ENCODE data around the gene LEMD3.
A peak's percentile ranks its signal among the peaks of the same experiment; 100 is the strongest.

Gene LEMD3

GRCh38 chr12:65208964-65209654, 39.7 kb downstream of the LEMD3 start:
- peak; percentile 60 for FAIRE-seq

- FAIRE-seq = no peak
These were observed 40.3 kb downstream of the LEMD3 start for GRCh38 chr12:65209655-65210043.

- FAIRE-seq = no peak
These were observed 47.7 kb downstream of the LEMD3 start for GRCh38 chr12:65217086-65217485.

- FAIRE-seq = no peak
These were observed 51.4 kb downstream of the LEMD3 start for GRCh38 chr12:65220761-65221160.

- no peak for FAIRE-seq
These were observed 60.1 kb downstream of the LEMD3 start for GRCh38 chr12:65229441-65229840.

GRCh38 chr12:65232476-65233077, 63.2 kb downstream of the LEMD3 start:
- peak; percentile 97 for FAIRE-seq

- FAIRE-seq = no peak
These were observed 67.8 kb downstream of the LEMD3 start for GRCh38 chr12:65237153-65237552.

- no peak for FAIRE-seq
These were observed 69.2 kb downstream of the LEMD3 start for GRCh38 chr12:65238609-65239008.

GRCh38 chr12:65248656-65249633, 79.6 kb downstream of the LEMD3 start:
- FAIRE-seq = no peak

- no peak for FAIRE-seq
These were observed 83.1 kb downstream of the LEMD3 start for GRCh38 chr12:65252515-65252914.

GRCh38 chr12:65257986-65258385, 88.6 kb downstream of the LEMD3 start:
- FAIRE-seq = no peak

GRCh38 chr12:65259501-65259900, 90.1 kb downstream of the LEMD3 start:
- FAIRE-seq = no peak

- no peak for FAIRE-seq
These were observed 94.4 kb downstream of the LEMD3 start for GRCh38 chr12:65263777-65264176.

- no peak for FAIRE-seq
These were observed 97.0 kb downstream of the LEMD3 start for GRCh38 chr12:65266408-65266807.

- no peak for FAIRE-seq
These were observed 100.2 kb downstream of the LEMD3 start for GRCh38 chr12:65269603-65270002.

GRCh38 chr12:65274602-65275272, 105.4 kb downstream of the LEMD3 start:
- no peak for FAIRE-seq

- FAIRE-seq = no peak
These were observed 106.2 kb downstream of the LEMD3 start for GRCh38 chr12:65275627-65276026.

GRCh38 chr12:65276916-65277530, 107.6 kb downstream of the LEMD3 start:
- no peak for FAIRE-seq

GRCh38 chr12:65277994-65278575, 108.7 kb downstream of the LEMD3 start:
- no peak for FAIRE-seq

- FAIRE-seq = no peak
These were observed 109.4 kb downstream of the LEMD3 start, which contains the start of gene MSRB3 for GRCh38 chr12:65278576-65279368. Gene MSRB3 (plus strand): TSS chr12:65278683. CDS start chr12:65308580, 29,897 bp downstream.
